A549 (cell line): ENCODE data around the gene PPP4R1. TPM values are rescaled to one million over a fixed set of nuclear protein-coding genes. Genes with fewer than 3 reads are reported as not detected.

Experiments used
- ATAC-seq, 2 experiments: fragments of 200-7000 bp in 1 of 2; fragments of >200 bp in 1 of 2; cut with Nextera tagmentation in 1 of 2; cut with Tn5 transposase in 1 of 2; 3 replicates each; pipeline versions ENCODE4 v1.8.0 to v1.9.1; 2018 to 2020; ENCODE audit warnings: mild to moderate bottlenecking in 1 of 2, moderate library complexity in 1 of 2
- CTCF ChIA-PET: fragments of 300-600 bp; sonication (Branson Sonifier 250); formaldehyde crosslinking; extraction: SDS; loops from one replicate; lab custom pipeline; 2021; ENCODE audit warnings: antibody characterized with exemption, inconsistent platforms; lab: Yijun Ruan, JAX
- POLR2A ChIA-PET: fragments of 350-600 bp; formaldehyde crosslinking; extraction: SDS; loops from one replicate; lab custom pipeline; 2021; ENCODE audit warnings: antibody characterized with exemption, inconsistent platforms; lab: Yijun Ruan, JAX
- DNase-seq, 2 experiments: peaks; one replicate each; pipeline versions ENCODE4 v3.0.0 to v3.0.0-alpha.2; 2011 to 2016; ENCODE audit warnings: low read depth in 1 of 2, low spot score in 1 of 2
- FAIRE-seq: peaks from 2 replicates; lab custom pipeline; 2011; peaks lifted over from hg19 to GRCh38; lab: Jason Lieb, UNC
- H3K27ac ChIP-seq, 2 experiments: fragments of >200 bp; sonication (Bioruptor Twin); formaldehyde crosslinking; 3 replicates each; pipeline ENCODE4 v1.5.1; 2016 to 2017
- H3K4me1 ChIP-seq: fragments of >200 bp; sonication (Bioruptor Twin); formaldehyde crosslinking; 3 replicates; pipeline ENCODE4 v1.6.1; 2016
- H3K4me2 ChIP-seq: fragments of >200 bp; sonication (Bioruptor Twin); formaldehyde crosslinking; 3 replicates; pipeline ENCODE4 v1.6.1; 2016
- H3K4me3 ChIP-seq: fragments of >200 bp; sonication (Bioruptor Twin); formaldehyde crosslinking; 3 replicates; pipeline ENCODE4 v1.5.1; 2016
- H3K9me3 ChIP-seq: fragments of >200 bp; sonication (Bioruptor Twin); formaldehyde crosslinking; 3 replicates; pipeline ENCODE4 v1.6.1; 2016
- CBX2 ChIP-seq: fragments of 200-600 bp; sonication (generic); IDR thresholded peaks from 2 replicates; pipeline ENCODE4 v1.6.1; 2016; ENCODE audit warnings: low read depth, mild to moderate bottlenecking, borderline replicate concordance
- CEBPB ChIP-seq, 2 experiments: fragments of >200 bp in 1 of 2; sonication (Bioruptor Twin) in 1 of 2; formaldehyde crosslinking in 1 of 2; IDR thresholded peaks; 2 replicates each; pipeline ENCODE4 v1.6.1; 2012 to 2016
- EHMT2 ChIP-seq: fragments of 200-600 bp; sonication (generic); IDR thresholded peaks from 2 replicates; pipeline ENCODE4 v1.6.1; 2016; ENCODE audit warnings: antibody characterized with exemption, low read depth, mild to moderate bottlenecking, moderate library complexity
- FOSL2 ChIP-seq, 2 experiments: fragments of 450-650 bp in 1 of 2; fragments of >200 bp in 1 of 2; sonication (Bioruptor Twin) in 1 of 2; formaldehyde crosslinking; IDR thresholded peaks; 2 replicates each; pipeline versions ENCODE4 v1.5.0 to v1.6.1; 2016 to 2020; ENCODE audit warnings: mild to moderate bottlenecking in 1 of 2, moderate library complexity in 1 of 2
- GATA3 ChIP-seq: IDR thresholded peaks from 2 replicates; pipeline ENCODE4 v1.6.1; 2012; ENCODE audit warnings: borderline replicate concordance
- JUNB ChIP-seq: fragments of >200 bp; sonication (Bioruptor Twin); formaldehyde crosslinking; IDR thresholded peaks from 2 replicates; pipeline ENCODE4 v1.6.1; 2016
- KDM5A ChIP-seq: fragments of 200-600 bp; sonication (generic); IDR thresholded peaks from 2 replicates; pipeline ENCODE4 v1.6.1; 2016; ENCODE audit warnings: antibody characterized with exemption, mild to moderate bottlenecking
- MAZ ChIP-seq: fragments of 150-350 bp; IDR thresholded peaks from 2 replicates; pipeline ENCODE4 v1.6.1; 2014; ENCODE audit warnings: antibody characterized with exemption, low read depth, low read length, borderline replicate concordance
- NFE2L2 ChIP-seq: fragments of 150-350 bp; conservative IDR thresholded peaks from 2 replicates; pipeline ENCODE4 v1.6.1; 2014; ENCODE audit warnings: low read length
- NPAS2 ChIP-seq: fragments of 250-450 bp; sonication (Bioruptor Pico); IDR thresholded peaks from 2 replicates; pipeline ENCODE4 v1.8.0; 2022; ENCODE audit warnings: mild to moderate bottlenecking, moderate library complexity, borderline replicate concordance
- PBX3 ChIP-seq: IDR thresholded peaks from 2 replicates; pipeline ENCODE4 v1.6.1; 2012
- PHF8 ChIP-seq: fragments of 200-600 bp; sonication (generic); IDR thresholded peaks from 2 replicates; pipeline ENCODE4 v1.6.1; 2016; ENCODE audit warnings: low read depth, mild to moderate bottlenecking, antibody characterized with exemption, moderate library complexity, borderline replicate concordance
- POLR2A ChIP-seq: IDR thresholded peaks from 2 replicates; pipeline ENCODE4 v1.6.1; 2012; ENCODE audit warnings: mild to moderate bottlenecking, low read length
- RAD21 ChIP-seq, 2 experiments: fragments of >200 bp in 1 of 2; sonication (Bioruptor Twin) in 1 of 2; formaldehyde crosslinking in 1 of 2; IDR thresholded peaks in 1 of 2; conservative IDR thresholded peaks in 1 of 2; 2 replicates in 1 of 2; 3 replicates in 1 of 2; pipeline ENCODE4 v1.6.1; 2012 to 2018; ENCODE audit warnings: inconsistent platforms in 1 of 2
- REST ChIP-seq: fragments of 200-600 bp; sonication (generic); IDR thresholded peaks from 2 replicates; pipeline ENCODE4 v1.6.1; 2016; ENCODE audit warnings: antibody characterized with exemption, mild to moderate bottlenecking, moderate library complexity
- SMC3 ChIP-seq: fragments of >200 bp; sonication (Bioruptor Twin); formaldehyde crosslinking; IDR thresholded peaks from 3 replicates; pipeline ENCODE4 v1.6.1; 2018; ENCODE audit warnings: inconsistent platforms
- TFCP2L1 ChIP-seq: fragments of 250-450 bp; sonication (Bioruptor Pico); IDR thresholded peaks from 2 replicates; pipeline ENCODE4 v1.5.0; 2021; ENCODE audit warnings: mild to moderate bottlenecking
- ZC3H11A ChIP-seq: fragments of 450-650 bp; IDR thresholded peaks from 2 replicates; pipeline ENCODE4 v1.6.1; 2014; ENCODE audit warnings: antibody characterized with exemption, mild to moderate bottlenecking
- ZNF302 ChIP-seq: fragments of 250-450 bp; sonication (Bioruptor Pico); IDR thresholded peaks from 2 replicates; pipeline ENCODE4 v1.9.0; 2021; ENCODE audit warnings: inconsistent platforms, mild to moderate bottlenecking, moderate library complexity
- ZSCAN20 ChIP-seq: fragments of 250-450 bp; sonication (Bioruptor Pico); IDR thresholded peaks from 2 replicates; pipeline ENCODE4 v1.8.0; 2022; ENCODE audit warnings: mild to moderate bottlenecking, moderate library complexity
- WGBS: methylation state at CpG from one replicate; pipeline ENCODE4 v1.1.6; 2017; ENCODE audit errors: missing lambda C conversion rate; 5-methylcytosine and 5-hydroxymethylcytosine counted together
- polyA plus RNA-seq, 4 experiments: library from polyadenylated mRNA; depleted of rRNA in 3 of 4; stranded (reverse); fragments of >200 nt; fragmentation: RNase III in 1 of 4; extraction: RNeasy Plus Mini Kit Qiagen cat#74134 plus additional on column Dnase treatment in 1 of 4; gene quantifications; 2 replicates in 3 of 4; 3 replicates in 1 of 4; pipeline ENCODE4 v1.2.3, GENCODE V29; 2011 to 2017

PPP4R1 gene
- polyA plus RNA-seq, 2 of the 4 experiments (the other 2 are of a cell fraction), result 40.1 to 97.3 TPM

- POLR2A ChIA-PET, result interaction anchor here (1.2 to 2.5 kb wide), 3 partner anchors 28 to 58 kb away, joined by 3 to 10 read pairs (median 4); no protein-coding TSS in a partner anchor
- peaks cover 43% of the 10 kb centered on the region for H3K4me1 ChIP-seq
- CTCF ChIA-PET, result interaction anchor here (1.0 to 1.8 kb wide), 3 partner anchors 47 to 97 kb away, joined by 3 to 7 read pairs (median 6); no protein-coding TSS in a partner anchor
- ATAC-seq (0 out of 6 replicates have a peak, but pooled peaks of 1 of the 2 experiments have one; percentile 2), DNase-seq (peak in 1 of 2 experiments; percentile 25), FAIRE-seq (no peak)
- H3K9me3 ChIP-seq, result no peaks in the 10 kb centered on the region
- TF ChIP-seq ZC3H11A (no peak), PBX3 (no peak), GATA3 (no peak), CBX2 (no peak), NFE2L2 (no peak), ZNF302 (CRISPR knock-in tag) (no peak), ZSCAN20 (CRISPR knock-in tag) (no peak), MAZ (no peak), NPAS2 (CRISPR knock-in tag) (no peak), JUNB (no peak), SMC3 (no peak), CEBPB (IDR thresholded peaks at IDR 0.05) (no peak), REST (no peak), TFCP2L1 (CRISPR knock-in tag) (no peak)
- H3K4me2 ChIP-seq, result peak overlapping the region; percentile 69
- peak overlapping the region; percentile 98 for H3K4me3 ChIP-seq
- 60% methylated on average over 12 of the region's 13 CpGs for WGBS
- H3K27ac ChIP-seq, result peak overlapping the region; percentile 100
These were observed 980 bp upstream of the PPP4R1 start for GRCh38 chr18:9615280-9615797.

- DNase-seq, result peak in 1 of 2 experiments; percentile 52
These were observed 584 bp downstream of the PPP4R1 start for GRCh38 chr18:9613550-9614400.

More at GRCh38 chr18:9613550-9614400, 584 bp downstream of the PPP4R1 start:
- WGBS, result 0% methylated on average over 4 of the region's 78 CpGs
- CTCF ChIA-PET, result interaction anchor here (1.4 kb wide), 1 partner anchor 26 kb away, joined by 8 read pairs; no protein-coding TSS in a partner anchor
- FAIRE-seq (no peak), ATAC-seq (peak; percentile 57 to 72)
- no peaks in the 10 kb centered on the region for H3K9me3 ChIP-seq
- peak overlapping the region; percentile 98 for H3K4me3 ChIP-seq
- peaks cover 47% of the 10 kb centered on the region for H3K4me1 ChIP-seq
- peak overlapping the region; percentile 89 for H3K4me2 ChIP-seq
- H3K27ac ChIP-seq, result peak overlapping the region; percentile 100
- TF ChIP-seq POLR2A (no peak), PHF8 (peak; percentile 43; the same call in 1 of the 2 replicates), RAD21 (conservative IDR thresholded peaks at IDR 0.05 in 1 of 2, IDR thresholded peaks at IDR 0.05 in 1 of 2) (0 out of 5 replicates have a peak, but pooled peaks of 1 of the 2 experiments have one; percentile 13), FOSL2 (IDR thresholded peaks at IDR 0.05) (no peak), FOSL2 (CRISPR knock-in tag; IDR thresholded peaks at IDR 0.05) (no peak), EHMT2 (no peak), KDM5A (0 out of 2 replicates have a peak, but pooled peaks have one; percentile 20)
- POLR2A ChIA-PET, result interaction anchor here (1.9 kb wide), 1 partner anchor 60 kb away, joined by 15 read pairs; no protein-coding TSS in a partner anchor
